Esophagus squamous epithelium (tissue), 5 donors: ENCODE measurements around the gene APOA1. TPM values are rescaled to one million over a fixed set of nuclear protein-coding genes. Genes with fewer than 3 reads are reported as not detected.

Experiments
- DNase-seq: peaks from one replicate; lab custom pipeline; 2025; lab: John Stamatoyannopoulos, UW
- H3K27ac ChIP-seq, 4 donors: fragments of 200-600 bp; sonication (generic); one replicate each; pipeline ENCODE4 v1.5.1; 2016 to 2019; ENCODE audit warnings: mild to moderate bottlenecking in 1 of 4
- H3K27me3 ChIP-seq, 4 donors: fragments of 200-600 bp; sonication (generic); 1 replicate in 3 of 4; 2 replicates in 1 of 4; pipeline versions ENCODE4 v1.5.1 to v1.6.0; 2017 to 2021; ENCODE audit warnings: antibody characterized with exemption in 1 of 4
- H3K36me3 ChIP-seq, 3 donors: fragments of 200-600 bp; sonication (generic); one replicate each; pipeline ENCODE4 v1.5.1; 2016 to 2019
- H3K4me1 ChIP-seq, 3 donors: fragments of 200-600 bp; sonication (generic); one replicate each; pipeline ENCODE4 v1.5.1; 2017 to 2019
- H3K4me3 ChIP-seq, 4 donors: fragments of 200-600 bp; sonication (generic); 1 replicate in 3 of 4; 2 replicates in 1 of 4; pipeline ENCODE4 v1.5.1; 2016 to 2019; ENCODE audit warnings: mild to moderate bottlenecking in 2 of 4, moderate library complexity in 1 of 4
- H3K9me3 ChIP-seq, 3 donors: fragments of 200-600 bp; sonication (generic); one replicate each; pipeline ENCODE4 v1.5.1; 2016 to 2019
- POLR2A ChIP-seq, 4 donors: fragments of 450-650 bp; IDR thresholded peaks; one replicate each; pipeline ENCODE4 v1.6.1; 2017; ENCODE audit warnings: antibody characterized with exemption in 4 of 4, mild to moderate bottlenecking in 4 of 4, moderate library complexity in 3 of 4
- WGBS, 2 donors: methylation state at CpG; one replicate each; pipeline ENCODE4 v1.1.5; 2018; 5-methylcytosine and 5-hydroxymethylcytosine counted together
- intact Hi-C: fragments of 100-400 bp; cut with DNase I; formaldehyde crosslinking; loops from one replicate; pipeline ENCODE4 v1.15.0; 2022
- total RNA-seq, 4 donors: library from RNA; depleted of rRNA; stranded (reverse); fragments of >200 nt; gene quantifications; one replicate each; pipeline ENCODE4 v1.1.0, GENCODE V29; 2016
- TF ChIP-seq, protein P1 (sequence below), 6 experiments: fragments of 450-650 bp in 4 of 6; fragments of 200-600 bp in 2 of 6; sonication (generic) in 2 of 6; IDR thresholded peaks; one replicate each; pipeline ENCODE4 v1.5.1; 2016 to 2019; ENCODE audit warnings: antibody characterized with exemption in 6 of 6, mild to moderate bottlenecking in 4 of 6, moderate library complexity in 4 of 6
- donor health status: DM: yes; HTN: yes; CAD: no.

APOA1 gene
- total RNA-seq, 4 donors from 2014 or later = not detected

DNA sequence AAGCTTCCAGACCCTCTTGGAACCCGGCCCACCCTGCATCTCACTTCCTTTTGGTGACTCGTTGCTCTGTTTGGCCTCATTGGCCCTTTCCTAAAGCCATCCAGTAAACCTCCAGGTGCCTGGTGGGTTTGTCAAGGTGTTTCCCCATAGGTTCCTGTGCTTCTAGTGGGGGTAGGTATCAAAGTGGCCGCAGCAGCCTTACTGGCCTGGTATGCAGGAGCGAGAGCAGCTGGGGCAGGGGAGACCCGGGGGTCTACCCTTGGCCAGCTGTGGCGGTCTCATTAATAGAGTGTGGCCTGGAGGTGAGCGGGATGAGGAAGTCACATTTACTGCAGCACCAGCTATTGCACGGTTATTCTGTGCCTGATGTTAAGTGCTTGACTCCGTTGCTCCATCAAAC is 18.4 kb downstream of the APOA1 start:
- 78 to 82% methylated on average over 5 to 8 of the region's 9 CpGs for WGBS, 2 donors
- Histone ChIP-seq H3K4me1 (no peaks in the 10 kb centered on the region), H3K9me3 (no peaks in the 10 kb centered on the region), H3K27me3 (no peaks in the 10 kb centered on the region), H3K4me3 (no peak overlapping the region), H3K27ac (no peak overlapping the region), H3K36me3 (no peaks in the 10 kb centered on the region)
- DNase-seq = no peak
- TF ChIP-seq POLR2A (IDR thresholded peaks at IDR 0.05) = no peak
- TF ChIP-seq, protein P1, sequence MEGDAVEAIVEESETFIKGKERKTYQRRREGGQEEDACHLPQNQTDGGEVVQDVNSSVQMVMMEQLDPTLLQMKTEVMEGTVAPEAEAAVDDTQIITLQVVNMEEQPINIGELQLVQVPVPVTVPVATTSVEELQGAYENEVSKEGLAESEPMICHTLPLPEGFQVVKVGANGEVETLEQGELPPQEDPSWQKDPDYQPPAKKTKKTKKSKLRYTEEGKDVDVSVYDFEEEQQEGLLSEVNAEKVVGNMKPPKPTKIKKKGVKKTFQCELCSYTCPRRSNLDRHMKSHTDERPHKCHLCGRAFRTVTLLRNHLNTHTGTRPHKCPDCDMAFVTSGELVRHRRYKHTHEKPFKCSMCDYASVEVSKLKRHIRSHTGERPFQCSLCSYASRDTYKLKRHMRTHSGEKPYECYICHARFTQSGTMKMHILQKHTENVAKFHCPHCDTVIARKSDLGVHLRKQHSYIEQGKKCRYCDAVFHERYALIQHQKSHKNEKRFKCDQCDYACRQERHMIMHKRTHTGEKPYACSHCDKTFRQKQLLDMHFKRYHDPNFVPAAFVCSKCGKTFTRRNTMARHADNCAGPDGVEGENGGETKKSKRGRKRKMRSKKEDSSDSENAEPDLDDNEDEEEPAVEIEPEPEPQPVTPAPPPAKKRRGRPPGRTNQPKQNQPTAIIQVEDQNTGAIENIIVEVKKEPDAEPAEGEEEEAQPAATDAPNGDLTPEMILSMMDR (IDR thresholded peaks at IDR 0.05) = no peak
- intact Hi-C loops = no loop called here

DNA sequence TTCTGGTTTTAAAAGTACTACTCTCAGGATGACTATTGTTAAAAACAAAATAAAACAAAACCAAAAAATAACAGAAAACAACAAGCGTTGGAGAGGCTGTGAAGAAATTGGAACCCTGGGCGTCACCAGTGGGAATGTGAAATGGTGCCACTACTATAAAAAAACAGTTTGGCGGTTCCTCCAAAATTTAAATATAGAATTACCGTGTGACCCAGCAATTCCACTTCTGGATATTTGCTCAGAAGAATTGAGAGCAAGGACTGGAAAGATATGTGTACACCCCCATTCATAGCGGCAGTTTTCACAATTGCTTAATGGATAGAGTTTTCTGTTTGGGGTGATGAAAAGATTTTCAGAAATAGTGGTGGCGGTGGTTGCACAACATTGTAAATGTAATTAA is 22.9 kb downstream of the APOA1 start:
- Histone ChIP-seq H3K36me3 (no peaks in the 10 kb centered on the region), H3K9me3 (no peaks in the 10 kb centered on the region), H3K27ac (no peak overlapping the region), H3K4me1 (no peaks in the 10 kb centered on the region), H3K27me3 (no peaks in the 10 kb centered on the region), H3K4me3 (no peak overlapping the region)
- intact Hi-C loops = no loop called here
- DNase-seq = no peak
- no peak for TF ChIP-seq POLR2A (IDR thresholded peaks at IDR 0.05)
- TF ChIP-seq, protein P1 (IDR thresholded peaks at IDR 0.05) = no peak
- WGBS, 2 donors = 81 to 83% methylated on average over 6 of the region's 6 CpGs

DNA sequence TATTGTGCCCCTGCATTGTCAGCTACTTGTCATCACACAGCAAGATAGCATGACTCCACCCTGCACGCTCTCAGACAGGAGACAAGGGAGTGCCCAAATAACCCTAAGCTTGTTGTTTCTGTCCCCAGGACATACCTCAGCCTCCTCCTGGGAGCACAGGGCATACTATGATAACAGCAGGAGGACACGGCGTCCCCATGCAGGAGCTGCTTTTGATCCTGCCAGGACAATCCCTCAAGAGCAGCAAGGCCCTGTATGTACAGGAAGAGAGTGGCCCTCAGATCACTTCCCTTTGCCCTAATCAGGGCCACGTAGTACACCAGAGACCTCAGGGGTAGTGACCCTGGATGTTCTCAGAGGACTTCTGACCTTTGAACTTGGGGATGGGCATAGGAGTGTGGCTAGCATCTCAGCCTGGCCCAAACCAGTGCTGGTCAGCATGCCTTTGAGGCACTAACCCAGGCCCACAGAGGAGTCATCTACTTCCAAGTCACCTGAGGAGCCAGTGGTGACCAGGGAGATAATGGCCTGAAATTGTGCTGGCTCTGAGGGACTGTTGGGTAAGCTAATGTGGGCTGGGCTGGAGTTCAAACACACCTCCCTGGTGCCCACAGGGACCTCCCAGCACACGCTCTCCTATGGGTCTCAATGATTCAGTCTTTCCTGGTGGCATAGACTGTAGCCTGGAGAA is 23.5 kb downstream of the APOA1 start:
- DNase-seq = no peak
- H3K4me1 ChIP-seq = no peaks in the 10 kb centered on the region
- no peaks in the 10 kb centered on the region for H3K36me3 ChIP-seq
- H3K27me3 ChIP-seq = no peaks in the 10 kb centered on the region
- 86 to 100% methylated on average over 1 to 4 of the region's 5 CpGs for WGBS, 2 donors
- no peak overlapping the region for H3K4me3 ChIP-seq
- H3K9me3 ChIP-seq = no peaks in the 10 kb centered on the region
- TF ChIP-seq POLR2A (IDR thresholded peaks at IDR 0.05) = no peak
- TF ChIP-seq, protein P1 (IDR thresholded peaks at IDR 0.05) = no peak
- no peak overlapping the region for H3K27ac ChIP-seq
- intact Hi-C loops = no loop called here

DNA sequence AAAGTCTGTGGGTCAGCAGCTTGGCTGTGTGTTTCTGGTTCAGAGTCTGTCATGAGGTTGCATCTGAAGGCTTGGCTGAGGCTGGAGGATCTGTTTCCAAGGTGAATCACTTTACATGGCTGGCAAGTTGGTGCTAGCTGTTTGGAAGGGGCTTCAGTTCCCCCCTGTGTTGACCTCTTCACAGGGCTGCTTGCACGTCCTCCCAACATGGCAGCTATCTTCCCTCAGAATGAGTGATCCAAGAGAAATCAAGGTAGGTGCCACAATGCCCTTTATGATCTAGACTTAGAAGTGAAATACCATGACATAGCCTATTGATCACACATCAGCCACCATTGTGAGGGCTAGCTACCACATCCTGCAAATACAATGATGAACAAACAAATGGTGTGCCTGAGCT is 24.3 kb downstream of the APOA1 start:
- no peaks in the 10 kb centered on the region for H3K36me3 ChIP-seq
- intact Hi-C loops = no loop called here
- 70 to 88% methylated on average over 1 of the region's 1 CpG for WGBS, 2 donors
- no peaks in the 10 kb centered on the region for H3K4me1 ChIP-seq
- no peak overlapping the region for H3K27ac ChIP-seq
- H3K27me3 ChIP-seq = no peaks in the 10 kb centered on the region
- no peaks in the 10 kb centered on the region for H3K9me3 ChIP-seq
- DNase-seq = no peak
- H3K4me3 ChIP-seq = no peak overlapping the region
- TF ChIP-seq, protein P1 (IDR thresholded peaks at IDR 0.05) = no peak
- no peak for TF ChIP-seq POLR2A (IDR thresholded peaks at IDR 0.05)

DNA sequence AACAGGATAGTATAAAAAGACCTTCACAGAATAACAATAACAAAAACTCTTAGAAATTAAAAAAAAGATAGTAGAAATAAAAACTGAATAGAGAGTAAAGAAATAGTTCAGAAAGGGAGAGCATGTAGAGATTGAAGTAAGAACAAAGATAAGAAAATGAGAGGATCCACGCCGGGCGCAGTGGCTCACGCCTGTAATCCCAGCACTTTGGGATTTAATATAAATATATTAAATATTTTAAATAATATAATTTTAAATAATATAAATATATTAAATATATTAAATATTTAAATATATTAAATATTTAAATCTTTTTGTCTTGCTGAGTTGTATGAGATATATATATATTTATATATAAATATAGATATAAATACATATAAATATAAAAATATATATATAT is 25.3 kb downstream of the APOA1 start:
- DNase-seq = no peak
- Histone ChIP-seq H3K4me1 (no peaks in the 10 kb centered on the region), H3K36me3 (no peaks in the 10 kb centered on the region), H3K27ac (no peak overlapping the region), H3K4me3 (no peak overlapping the region), H3K9me3 (no peaks in the 10 kb centered on the region), H3K27me3 (no peaks in the 10 kb centered on the region)
- WGBS, 2 donors = 92 to 94% methylated on average over 4 of the region's 4 CpGs
- TF ChIP-seq POLR2A (IDR thresholded peaks at IDR 0.05) = no peak
- TF ChIP-seq, protein P1 (IDR thresholded peaks at IDR 0.05) = no peak
- intact Hi-C loops = no loop called here
